Measurements from ENCODE around the gene ENG. TPM values are rescaled to one million over a fixed set of nuclear protein-coding genes. Genes with fewer than 3 reads are reported as not detected.

ENG gene
- total RNA-seq, 1 donor from 2014 or later = 32.2 TPM

DNA sequence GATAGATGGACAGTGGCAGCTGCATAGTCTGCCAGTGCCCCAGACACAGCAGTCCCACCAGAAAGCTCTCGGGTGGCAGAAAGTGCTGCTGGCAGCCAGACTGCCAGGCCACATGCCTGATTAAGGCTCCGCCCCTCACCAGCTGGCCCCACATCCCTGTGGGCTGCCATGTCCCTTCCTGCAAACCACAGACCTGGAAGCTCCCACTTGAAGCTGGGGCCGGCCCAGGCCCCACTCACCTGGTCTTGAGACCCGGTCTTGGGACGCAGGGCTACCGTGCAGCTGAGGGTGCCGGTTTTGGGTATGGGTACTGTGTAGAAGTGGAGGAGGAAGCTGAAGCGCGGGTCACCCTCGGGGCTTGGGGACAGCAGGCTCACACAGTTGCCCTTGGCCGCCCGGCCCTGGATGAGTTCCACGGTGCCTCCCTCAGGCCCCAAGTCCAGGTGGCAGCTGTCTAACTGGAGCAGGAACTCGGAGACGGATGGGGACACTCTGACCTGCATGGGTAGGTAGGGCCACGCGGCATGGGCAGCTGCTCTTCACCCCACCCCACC, 36.5 kb downstream of the ENG start:
- H3K27ac Mint-ChIP-seq = no peak overlapping the region
- H3K4me3 Mint-ChIP-seq = no peak overlapping the region
- intact Hi-C loops (cut with micrococcal nuclease) = no loop called here
- no peaks in the 10 kb centered on the region for H3K9me3 Mint-ChIP-seq
- no peak for DNase-seq (ENCODE audit: low spot score)
- H3K27me3 Mint-ChIP-seq (ENCODE audit: insufficient read depth) = no peaks in the 10 kb centered on the region
- H3K36me3 Mint-ChIP-seq (ENCODE audit: low read depth) = peaks cover 14% of the 10 kb centered on the region
- H3K4me1 Mint-ChIP-seq (ENCODE audit: low read depth) = no peaks in the 10 kb centered on the region

GRCh38 chr9:127816728-127817127, 37.7 kb downstream of the ENG start:
- Mint-ChIP-seq H3K4me3 (no peak overlapping the region), H3K9me3 (no peaks in the 10 kb centered on the region), H3K4me1 (ENCODE audit: low read depth) (no peaks in the 10 kb centered on the region), H3K36me3 (ENCODE audit: low read depth) (peaks cover 15% of the 10 kb centered on the region), H3K27me3 (ENCODE audit: insufficient read depth) (no peaks in the 10 kb centered on the region), H3K27ac (no peak overlapping the region)
- intact Hi-C loops (cut with micrococcal nuclease) = no loop called here
- DNase-seq (ENCODE audit: low spot score) = no peak

- no peak for DNase-seq (ENCODE audit: low spot score)
- H3K4me3 Mint-ChIP-seq = no peak overlapping the region
- no peaks in the 10 kb centered on the region for H3K9me3 Mint-ChIP-seq
- H3K36me3 Mint-ChIP-seq (ENCODE audit: low read depth) = peaks cover 16% of the 10 kb centered on the region
- intact Hi-C loops (cut with micrococcal nuclease) = no loop called here
- no peaks in the 10 kb centered on the region for H3K27me3 Mint-ChIP-seq (ENCODE audit: insufficient read depth)
- H3K27ac Mint-ChIP-seq = no peak overlapping the region
- H3K4me1 Mint-ChIP-seq (ENCODE audit: low read depth) = no peaks in the 10 kb centered on the region
Measured at GRCh38 chr9:127816362-127816725, 38.1 kb downstream of the ENG start.

GRCh38 chr9:127815512-127816361, 38.7 kb downstream of the ENG start:
- Mint-ChIP-seq H3K9me3 (no peaks in the 10 kb centered on the region), H3K27me3 (ENCODE audit: insufficient read depth) (no peaks in the 10 kb centered on the region), H3K27ac (no peak overlapping the region), H3K4me3 (no peak overlapping the region), H3K4me1 (ENCODE audit: low read depth) (no peaks in the 10 kb centered on the region), H3K36me3 (ENCODE audit: low read depth) (peaks cover 14% of the 10 kb centered on the region)
- intact Hi-C loops (cut with micrococcal nuclease) = no loop called here
- no peak for DNase-seq (ENCODE audit: low spot score)

GRCh38 chr9:127814619-127815511, 39.6 kb downstream of the ENG start:
- no peak for DNase-seq (ENCODE audit: low spot score)
- no peaks in the 10 kb centered on the region for H3K4me1 Mint-ChIP-seq (ENCODE audit: low read depth)
- H3K36me3 Mint-ChIP-seq (ENCODE audit: low read depth) = peaks cover 16% of the 10 kb centered on the region
- H3K4me3 Mint-ChIP-seq = no peak overlapping the region
- H3K27me3 Mint-ChIP-seq (ENCODE audit: insufficient read depth) = no peaks in the 10 kb centered on the region
- intact Hi-C loops (cut with micrococcal nuclease) = no loop called here
- no peaks in the 10 kb centered on the region for H3K9me3 Mint-ChIP-seq
- H3K27ac Mint-ChIP-seq = no peak overlapping the region

- no peak for DNase-seq (ENCODE audit: low spot score)
- intact Hi-C loops (cut with micrococcal nuclease) = no loop called here
- H3K27me3 Mint-ChIP-seq (ENCODE audit: insufficient read depth) = no peaks in the 10 kb centered on the region
- H3K36me3 Mint-ChIP-seq (ENCODE audit: low read depth) = peaks cover 21% of the 10 kb centered on the region
- H3K4me3 Mint-ChIP-seq = no peak overlapping the region
- H3K27ac Mint-ChIP-seq = no peak overlapping the region
- H3K9me3 Mint-ChIP-seq = no peaks in the 10 kb centered on the region
- H3K4me1 Mint-ChIP-seq (ENCODE audit: low read depth) = no peaks in the 10 kb centered on the region
Measured at GRCh38 chr9:127813686-127814226, 40.7 kb downstream of the ENG start.

- H3K4me3 Mint-ChIP-seq = no peak overlapping the region
- no peak overlapping the region for H3K27ac Mint-ChIP-seq
- no peaks in the 10 kb centered on the region for H3K27me3 Mint-ChIP-seq (ENCODE audit: insufficient read depth)
- no peaks in the 10 kb centered on the region for H3K4me1 Mint-ChIP-seq (ENCODE audit: low read depth)
- no peak for DNase-seq (ENCODE audit: low spot score)
- peaks cover 19% of the 10 kb centered on the region for H3K36me3 Mint-ChIP-seq (ENCODE audit: low read depth)
- H3K9me3 Mint-ChIP-seq = no peaks in the 10 kb centered on the region
- intact Hi-C loops (cut with micrococcal nuclease) = no loop called here
Measured at GRCh38 chr9:127812936-127813675, 41.4 kb downstream of the ENG start.

DNA sequence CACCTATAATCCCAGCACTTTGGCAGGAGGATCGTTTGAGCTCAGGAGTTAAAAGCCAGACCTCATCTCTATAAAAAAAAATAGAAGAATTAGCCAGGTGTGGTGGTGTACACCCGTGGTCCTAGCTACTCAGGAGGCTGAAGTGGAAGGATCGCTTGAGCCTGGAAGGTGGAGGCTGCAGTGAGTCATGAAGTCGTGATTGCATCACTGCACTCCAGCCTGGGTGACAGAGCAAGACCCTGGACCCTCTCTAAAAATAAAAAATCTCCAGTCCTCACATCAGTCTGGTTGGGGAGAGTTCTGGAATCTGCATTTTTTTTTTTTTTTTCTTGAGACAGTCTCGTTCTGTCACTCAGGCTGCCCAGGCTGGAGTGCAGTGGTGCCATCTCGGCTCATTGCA, 42.4 kb downstream of the ENG start:
- intact Hi-C loops (cut with micrococcal nuclease) = no loop called here
- Mint-ChIP-seq H3K4me1 (ENCODE audit: low read depth) (no peaks in the 10 kb centered on the region), H3K27ac (no peak overlapping the region), H3K36me3 (ENCODE audit: low read depth) (peaks cover 21% of the 10 kb centered on the region), H3K27me3 (ENCODE audit: insufficient read depth) (no peaks in the 10 kb centered on the region), H3K4me3 (no peak overlapping the region), H3K9me3 (no peaks in the 10 kb centered on the region)
- DNase-seq (ENCODE audit: low spot score) = no peak

DNA sequence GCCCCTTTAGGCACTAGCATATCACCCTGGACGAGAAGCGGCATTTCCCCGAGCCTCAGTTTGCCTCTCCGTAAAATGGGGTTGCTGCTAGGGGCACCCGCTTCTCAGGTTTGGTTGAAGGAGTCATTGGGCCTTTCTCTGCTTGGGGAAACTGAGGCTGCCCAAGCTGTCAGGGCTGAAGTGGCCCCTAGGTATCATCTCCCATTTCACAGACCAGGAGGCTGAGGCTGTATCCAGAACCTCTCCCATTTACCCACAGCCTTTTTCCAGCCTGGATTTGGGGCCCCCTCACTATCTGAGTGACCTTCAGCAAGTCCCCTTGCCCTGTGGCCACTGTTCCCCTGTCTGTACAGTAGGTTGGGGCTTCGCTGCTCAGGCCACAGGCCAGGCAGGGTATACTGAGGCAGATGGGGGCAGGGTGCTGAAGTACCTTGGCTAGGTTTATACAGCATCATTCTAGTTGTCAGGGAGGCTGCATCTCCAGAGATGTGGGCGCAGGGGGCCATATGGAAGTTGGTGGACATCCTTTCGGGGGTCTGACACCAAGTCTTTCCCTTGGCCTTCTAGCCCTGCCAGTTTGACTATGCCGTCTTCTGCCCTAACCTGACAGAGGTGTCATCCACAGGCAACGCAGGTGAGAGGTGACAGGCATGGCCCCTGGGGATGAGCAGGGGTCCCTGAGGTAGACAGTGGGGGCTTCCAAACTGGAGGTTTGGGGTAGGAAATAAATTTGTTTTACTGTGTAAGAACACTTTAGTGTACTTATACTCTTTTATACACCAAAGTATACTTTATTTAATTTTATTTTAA, 43.9 kb downstream of the ENG start:
- H3K4me1 Mint-ChIP-seq (ENCODE audit: low read depth) = no peaks in the 10 kb centered on the region
- DNase-seq (ENCODE audit: low spot score) = no peak

GRCh38 chr9:127809540-127810377, 44.7 kb downstream of the ENG start:
- no peak for DNase-seq (ENCODE audit: low spot score)
- Mint-ChIP-seq H3K4me3 (no peak overlapping the region), H3K36me3 (ENCODE audit: low read depth) (peaks cover 27% of the 10 kb centered on the region), H3K4me1 (ENCODE audit: low read depth) (no peaks in the 10 kb centered on the region), H3K27ac (no peak overlapping the region), H3K27me3 (ENCODE audit: insufficient read depth) (no peaks in the 10 kb centered on the region), H3K9me3 (no peaks in the 10 kb centered on the region)
- intact Hi-C loops (cut with micrococcal nuclease) = no loop called here

More for the DNA sequence above, 43.9 kb downstream of the ENG start:
- H3K4me3 Mint-ChIP-seq = no peak overlapping the region
- intact Hi-C loops (cut with micrococcal nuclease) = no loop called here
- H3K27ac Mint-ChIP-seq = no peak overlapping the region
- H3K36me3 Mint-ChIP-seq (ENCODE audit: low read depth) = peaks cover 27% of the 10 kb centered on the region
- no peaks in the 10 kb centered on the region for H3K27me3 Mint-ChIP-seq (ENCODE audit: insufficient read depth)
- no peaks in the 10 kb centered on the region for H3K9me3 Mint-ChIP-seq

- H3K4me1 Mint-ChIP-seq (ENCODE audit: low read depth) = no peaks in the 10 kb centered on the region
- no peak for DNase-seq (ENCODE audit: low spot score)
- intact Hi-C loops (cut with micrococcal nuclease) = no loop called here
- H3K9me3 Mint-ChIP-seq = no peaks in the 10 kb centered on the region
- H3K27ac Mint-ChIP-seq = no peak overlapping the region
- no peaks in the 10 kb centered on the region for H3K27me3 Mint-ChIP-seq (ENCODE audit: insufficient read depth)
- H3K36me3 Mint-ChIP-seq (ENCODE audit: low read depth) = peaks cover 27% of the 10 kb centered on the region
- H3K4me3 Mint-ChIP-seq = no peak overlapping the region
Measured at GRCh38 chr9:127809002-127809539, 45.4 kb downstream of the ENG start.
